Mesothelial cell of epicardium (in vitro differentiated cells): ENCODE results near the gene FES. TPM values are rescaled to one million over a fixed set of nuclear protein-coding genes. Genes with fewer than 3 reads are reported as not detected.
"Not testable (repeated sequence)": the region's sequence is repeated elsewhere in the genome, so short reads cannot be mapped to it uniquely, and the experiment has no call there.

Experiments
- DNase-seq, 2 experiments: peaks; one replicate each; pipeline ENCODE4 v3.0.0; 2021; ENCODE audit warnings: low spot score in 2 of 2; ENCODE audit not compliant: unreplicated experiment in 2 of 2
- H3K27ac Mint-ChIP-seq: 2 replicates; pipeline ENCODE4 v1.8.0; 2021; ENCODE audit warnings: mixed read lengths
- H3K27me3 Mint-ChIP-seq: 2 replicates; pipeline ENCODE4 v1.8.0; 2021; ENCODE audit warnings: low read depth, mixed read lengths
- H3K36me3 Mint-ChIP-seq: 2 replicates; pipeline ENCODE4 v1.8.0; 2021; ENCODE audit warnings: mixed read lengths
- H3K4me1 Mint-ChIP-seq: 2 replicates; pipeline ENCODE4 v1.8.0; 2021; ENCODE audit warnings: mixed read lengths
- H3K4me3 Mint-ChIP-seq: 2 replicates; pipeline ENCODE4 v1.8.0; 2021; ENCODE audit warnings: mild to moderate bottlenecking, moderate library complexity, mixed read lengths
- H3K9me3 Mint-ChIP-seq: 2 replicates; pipeline ENCODE4 v1.8.0; 2021; ENCODE audit warnings: mixed read lengths
- CTCF ChIP-seq: fragments of 200-600 bp; sonication (generic); IDR thresholded peaks from one replicate; pipeline ENCODE4 v1.5.0; 2021; ENCODE audit warnings: antibody characterized with exemption; ENCODE audit not compliant: unreplicated experiment
- total RNA-seq: library from RNA; stranded (reverse); gene quantifications from 3 replicates; pipeline ENCODE4 v1.2.1, GENCODE V29; 2021

FES gene
- total RNA-seq, 1 donor from 2014 or later, result 32.6 TPM

DNA sequence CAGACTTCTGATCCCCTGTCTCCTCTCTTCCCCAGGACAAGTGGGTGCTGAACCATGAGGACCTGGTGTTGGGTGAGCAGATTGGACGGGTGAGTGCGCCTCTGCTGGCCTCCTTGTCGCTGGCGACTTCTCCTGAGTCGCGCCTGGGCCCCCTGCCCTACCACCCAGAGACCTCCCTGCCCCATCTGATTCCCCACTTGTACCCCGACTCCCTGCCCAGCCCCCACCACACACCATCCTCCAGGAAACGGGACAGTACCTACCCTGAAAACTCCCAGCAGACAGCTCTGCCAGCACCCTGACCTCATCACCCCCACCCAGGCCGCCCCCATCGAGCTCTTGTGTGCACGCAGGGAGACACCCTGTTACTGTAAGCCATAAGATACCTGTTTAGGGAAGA is 7.7 kb downstream of the FES start:
- no peaks in the 10 kb centered on the region for H3K27me3 Mint-ChIP-seq
- peaks cover 25% of the 10 kb centered on the region for H3K36me3 Mint-ChIP-seq
- no peaks in the 10 kb centered on the region for H3K4me1 Mint-ChIP-seq
- no peaks in the 10 kb centered on the region for H3K9me3 Mint-ChIP-seq
- H3K4me3 Mint-ChIP-seq, result no peak overlapping the region
- DNase-seq, result no peak
- no peak for TF ChIP-seq CTCF
- H3K27ac Mint-ChIP-seq, result no peak overlapping the region

GRCh38 chr15:90892498-90893174 is 8.3 kb downstream of the FES start:
- no peak for DNase-seq
- H3K36me3 Mint-ChIP-seq, result peaks cover 23% of the 10 kb centered on the region

DNA sequence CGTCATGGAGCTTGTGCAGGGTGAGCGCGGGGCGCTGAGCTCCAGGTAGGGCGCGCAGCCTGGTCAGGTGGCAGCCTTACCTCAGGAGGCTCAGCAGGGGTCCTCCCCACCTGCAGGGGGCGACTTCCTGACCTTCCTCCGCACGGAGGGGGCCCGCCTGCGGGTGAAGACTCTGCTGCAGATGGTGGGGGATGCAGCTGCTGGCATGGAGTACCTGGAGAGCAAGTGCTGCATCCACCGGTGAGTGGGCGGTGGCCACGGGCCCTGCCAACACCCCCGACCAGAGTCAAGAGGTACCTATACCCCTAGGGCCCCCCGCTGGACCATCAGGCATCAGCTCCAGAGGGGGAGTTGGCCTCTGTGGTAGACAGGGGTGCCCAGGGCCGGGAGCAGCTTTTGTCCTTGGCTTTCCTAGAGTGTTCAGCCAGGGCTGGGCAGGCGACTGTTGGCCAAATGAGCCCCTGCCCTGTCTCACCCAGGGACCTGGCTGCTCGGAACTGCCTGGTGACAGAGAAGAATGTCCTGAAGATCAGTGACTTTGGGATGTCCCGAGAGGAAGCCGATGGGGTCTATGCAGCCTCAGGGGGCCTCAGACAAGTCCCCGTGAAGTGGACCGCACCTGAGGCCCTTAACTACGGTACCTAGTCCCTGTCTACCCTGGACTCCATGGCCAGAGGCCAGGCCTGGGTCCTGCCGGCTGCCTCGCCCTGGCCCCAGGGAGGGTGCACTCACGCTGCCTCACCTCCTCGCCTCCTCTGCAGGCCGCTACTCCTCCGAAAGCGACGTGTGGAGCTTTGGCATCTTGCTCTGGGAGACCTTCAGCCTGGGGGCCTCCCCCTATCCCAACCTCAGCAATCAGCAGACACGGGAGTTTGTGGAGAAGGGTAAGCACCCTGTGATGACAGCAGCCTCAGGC is 9.1 kb downstream of the FES start:
- no peaks in the 10 kb centered on the region for H3K9me3 Mint-ChIP-seq
- DNase-seq, result no peak

More at GRCh38 chr15:90892498-90893174, 8.3 kb downstream of the FES start:
- Mint-ChIP-seq H3K4me1 (no peaks in the 10 kb centered on the region), H3K27me3 (no peaks in the 10 kb centered on the region), H3K27ac (peak overlapping the region; percentile 25), H3K4me3 (no peak overlapping the region), H3K9me3 (no peaks in the 10 kb centered on the region)
- TF ChIP-seq CTCF, result no peak

GRCh38 chr15:90895571-90896117 is 11.3 kb downstream of the FES start:
- Mint-ChIP-seq H3K9me3 (no peaks in the 10 kb centered on the region), H3K36me3 (peaks cover 21% of the 10 kb centered on the region), H3K27ac (no peak overlapping the region), H3K4me3 (no peak overlapping the region), H3K27me3 (no peaks in the 10 kb centered on the region), H3K4me1 (no peaks in the 10 kb centered on the region)
- no peak for TF ChIP-seq CTCF
- DNase-seq, result no peak

More for the DNA sequence above, 9.1 kb downstream of the FES start:
- H3K4me1 Mint-ChIP-seq, result no peaks in the 10 kb centered on the region
- no peak overlapping the region for H3K4me3 Mint-ChIP-seq
- no peaks in the 10 kb centered on the region for H3K27me3 Mint-ChIP-seq
- no peak for TF ChIP-seq CTCF
- no peak overlapping the region for H3K27ac Mint-ChIP-seq
- H3K36me3 Mint-ChIP-seq, result peaks cover 21% of the 10 kb centered on the region

- H3K27me3 Mint-ChIP-seq, H3K27ac Mint-ChIP-seq, DNase-seq, H3K9me3 Mint-ChIP-seq, H3K4me3 Mint-ChIP-seq: not testable (repeated sequence)
- peaks cover 12% of the 10 kb centered on the region for H3K4me1 Mint-ChIP-seq
- peaks cover 20% of the 10 kb centered on the region for H3K36me3 Mint-ChIP-seq
Measured at GRCh38 chr15:90897131-90897655, 12.9 kb downstream of the FES start.
